ENCODE data around the gene GRM7.

Gene GRM7

DNA sequence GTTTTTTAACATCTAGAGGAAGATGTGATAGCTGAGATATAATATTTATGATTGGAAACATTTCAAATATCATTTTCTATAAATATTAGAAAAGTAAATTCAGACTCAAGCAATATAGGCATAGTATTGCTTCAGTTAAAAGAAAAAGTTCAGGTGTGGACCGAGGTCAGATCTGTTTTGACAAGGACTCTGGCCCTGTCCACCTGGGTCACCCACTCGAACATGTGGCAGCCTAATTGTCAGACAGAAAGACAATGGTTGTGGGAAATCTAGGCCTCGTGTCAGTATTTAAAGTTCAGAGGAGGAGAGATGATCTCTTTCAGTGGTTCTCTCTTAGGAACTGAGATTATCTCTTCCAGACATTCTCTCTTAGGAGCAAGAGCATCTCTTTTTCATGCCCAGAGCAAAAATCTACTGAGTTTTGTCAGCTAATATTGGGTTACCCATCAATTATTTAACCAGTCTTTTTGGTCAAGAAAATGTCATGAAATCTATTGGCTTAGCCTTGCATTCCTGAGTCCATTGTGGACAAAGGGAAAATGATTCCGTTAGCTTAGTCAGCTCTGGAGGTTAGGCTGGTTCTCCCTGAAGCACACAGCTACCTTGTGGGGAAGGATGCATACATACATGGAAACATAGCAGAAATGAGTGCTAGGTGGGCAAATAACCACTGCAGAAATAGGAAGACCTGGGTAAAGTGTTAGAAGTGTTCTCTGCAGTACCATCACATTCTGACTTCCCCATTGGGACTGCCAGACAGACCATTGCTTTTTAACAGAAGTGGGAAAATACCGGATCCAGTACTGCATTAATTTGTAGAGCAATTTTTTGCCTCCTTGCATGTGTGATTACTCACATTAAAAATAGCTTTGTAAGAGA is 343.3 kb downstream of the GRM7 start:
- TF ChIP-seq, protein P1, sequence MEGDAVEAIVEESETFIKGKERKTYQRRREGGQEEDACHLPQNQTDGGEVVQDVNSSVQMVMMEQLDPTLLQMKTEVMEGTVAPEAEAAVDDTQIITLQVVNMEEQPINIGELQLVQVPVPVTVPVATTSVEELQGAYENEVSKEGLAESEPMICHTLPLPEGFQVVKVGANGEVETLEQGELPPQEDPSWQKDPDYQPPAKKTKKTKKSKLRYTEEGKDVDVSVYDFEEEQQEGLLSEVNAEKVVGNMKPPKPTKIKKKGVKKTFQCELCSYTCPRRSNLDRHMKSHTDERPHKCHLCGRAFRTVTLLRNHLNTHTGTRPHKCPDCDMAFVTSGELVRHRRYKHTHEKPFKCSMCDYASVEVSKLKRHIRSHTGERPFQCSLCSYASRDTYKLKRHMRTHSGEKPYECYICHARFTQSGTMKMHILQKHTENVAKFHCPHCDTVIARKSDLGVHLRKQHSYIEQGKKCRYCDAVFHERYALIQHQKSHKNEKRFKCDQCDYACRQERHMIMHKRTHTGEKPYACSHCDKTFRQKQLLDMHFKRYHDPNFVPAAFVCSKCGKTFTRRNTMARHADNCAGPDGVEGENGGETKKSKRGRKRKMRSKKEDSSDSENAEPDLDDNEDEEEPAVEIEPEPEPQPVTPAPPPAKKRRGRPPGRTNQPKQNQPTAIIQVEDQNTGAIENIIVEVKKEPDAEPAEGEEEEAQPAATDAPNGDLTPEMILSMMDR (IDR thresholded peaks at IDR 0.05; ENCODE audit: low read depth, low read length): no peak
- DNase-seq (ENCODE audit: extremely low read depth, low read depth): no peak

DNA sequence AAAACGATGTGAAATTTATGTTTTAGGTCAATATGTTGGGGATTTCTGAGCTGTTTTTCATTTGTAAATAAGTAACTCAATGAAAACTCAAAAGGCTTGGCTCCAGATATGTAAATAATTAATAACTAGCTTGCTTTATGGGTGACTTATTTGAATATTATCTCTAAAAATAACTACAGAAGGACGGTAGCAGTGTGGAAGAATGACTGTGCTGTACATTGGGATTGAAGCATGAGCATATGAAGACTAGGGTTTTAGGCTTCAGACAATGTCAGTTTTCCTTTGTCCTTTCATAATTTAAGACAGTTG is 343.9 kb downstream of the GRM7 start:
- DNase-seq (ENCODE audit: extremely low read depth, low read depth): no peak
- TF ChIP-seq, protein P1 (IDR thresholded peaks at IDR 0.05; ENCODE audit: low read depth, low read length): no peak

DNA sequence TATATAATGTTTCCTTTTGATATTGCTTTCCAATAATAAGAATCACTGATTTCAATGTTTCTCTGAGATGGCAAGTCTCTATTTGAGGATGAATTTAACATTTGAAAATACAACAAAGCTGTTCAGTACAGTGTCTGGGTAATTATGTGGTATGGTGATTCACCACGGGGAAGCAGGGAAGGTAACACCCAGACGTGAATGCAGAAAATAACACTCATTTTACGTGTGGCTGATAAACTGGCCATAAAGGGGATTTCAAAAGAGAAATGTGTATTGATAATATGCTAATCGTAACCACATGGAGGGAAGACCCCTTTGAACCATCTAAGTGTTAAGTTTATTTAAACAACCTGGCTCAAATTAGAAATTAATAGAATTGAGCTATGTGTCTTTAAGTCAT is 344.6 kb downstream of the GRM7 start:
- TF ChIP-seq, protein P1 (IDR thresholded peaks at IDR 0.05; ENCODE audit: low read depth, low read length): no peak
- DNase-seq (ENCODE audit: extremely low read depth, low read depth): no peak

DNA sequence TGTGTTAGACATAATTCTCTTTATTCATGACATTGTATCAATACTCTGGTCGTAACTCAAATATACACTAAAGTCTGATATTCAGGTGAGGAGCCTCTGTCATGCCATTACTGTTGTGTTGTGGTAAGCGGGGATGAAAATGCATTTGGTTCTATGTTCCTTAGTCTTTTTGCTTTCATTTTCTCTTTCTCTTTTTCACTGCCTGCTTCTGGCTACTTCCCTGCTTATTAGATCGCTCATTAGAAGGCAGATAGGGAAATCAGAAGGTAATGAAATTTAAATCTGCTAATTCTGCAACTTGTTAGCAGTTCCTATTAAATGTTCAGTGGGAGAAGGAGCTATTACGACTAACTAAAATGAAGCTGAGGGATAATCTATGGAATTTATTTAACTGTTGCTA is 345.0 kb downstream of the GRM7 start:
- TF ChIP-seq, protein P1 (IDR thresholded peaks at IDR 0.05; ENCODE audit: low read depth, low read length): no peak
- no peak for DNase-seq (ENCODE audit: extremely low read depth, low read depth)

DNA sequence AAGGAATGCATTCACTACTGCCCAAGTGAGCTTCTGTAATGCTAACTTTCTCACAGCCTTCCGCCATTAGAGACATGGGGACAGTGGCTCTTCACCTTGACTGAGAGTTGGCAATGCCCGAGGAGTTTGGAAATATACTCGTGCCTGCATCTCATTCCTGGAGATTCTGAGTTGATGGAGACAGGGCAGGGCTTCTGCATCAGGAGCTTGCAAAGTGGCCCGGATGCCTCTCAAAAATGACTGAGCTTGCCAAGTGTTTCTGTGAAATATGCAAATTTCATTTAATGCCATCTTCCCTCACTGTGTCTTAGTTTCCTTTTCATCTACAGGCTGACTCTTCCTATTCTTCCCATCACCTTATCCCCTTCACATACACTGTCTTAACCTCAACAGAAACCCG is 346.2 kb downstream of the GRM7 start:
- TF ChIP-seq, protein P1 (IDR thresholded peaks at IDR 0.05; ENCODE audit: low read depth, low read length): no peak
- no peak for DNase-seq (ENCODE audit: extremely low read depth, low read depth)

DNA sequence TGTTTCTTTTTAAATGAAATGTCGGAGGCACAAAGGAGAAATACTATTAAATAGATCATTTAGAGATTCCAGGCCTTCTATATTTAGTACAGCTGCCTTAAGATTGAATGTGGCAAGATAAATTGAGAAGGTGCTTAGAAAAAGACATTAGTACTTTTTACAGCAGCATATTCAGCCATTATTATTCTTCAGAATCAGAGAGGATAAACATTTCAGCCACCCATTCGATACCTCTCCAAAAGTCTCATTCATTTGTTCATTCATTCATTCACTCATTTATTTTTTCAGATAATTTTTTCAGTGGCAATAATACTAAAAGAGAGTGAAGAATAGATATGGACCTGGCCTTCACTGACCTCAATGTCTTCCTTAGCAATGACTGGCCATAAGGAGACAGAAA is 347.0 kb downstream of the GRM7 start:
- DNase-seq (ENCODE audit: extremely low read depth, low read depth): no peak
- TF ChIP-seq, protein P1 (IDR thresholded peaks at IDR 0.05; ENCODE audit: low read depth, low read length): no peak

DNA sequence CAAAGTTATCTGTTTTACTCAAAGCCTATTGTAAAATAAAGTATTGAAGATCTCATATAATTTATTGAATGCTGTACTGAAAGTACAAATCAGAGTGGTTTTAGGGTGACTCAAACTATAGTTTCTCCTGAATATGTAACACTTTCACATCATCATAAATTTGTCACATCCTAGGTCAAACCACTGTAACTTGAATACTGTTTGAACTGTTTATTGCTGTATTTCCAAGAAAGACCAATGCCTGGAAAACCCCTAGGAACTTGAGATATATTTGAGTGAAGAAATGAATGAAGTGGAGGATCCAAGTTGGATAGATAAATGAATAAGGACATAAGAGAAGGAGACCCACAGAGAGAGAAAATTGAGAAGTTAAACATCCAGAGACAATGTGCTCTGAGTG is 348.2 kb downstream of the GRM7 start:
- no peak for DNase-seq (ENCODE audit: extremely low read depth, low read depth)
- TF ChIP-seq, protein P1 (IDR thresholded peaks at IDR 0.05; ENCODE audit: low read depth, low read length): no peak

All from AG09319 (cell line).